GM18861 (cell line): Measurements from ENCODE around the gene ATP6V1A.

Experiments used
- ATAC-seq: cut with Tn5 transposase; IDR thresholded peaks from one replicate; pipeline ENCODE4 v1.9.1; 2021; ENCODE audit not compliant: unreplicated experiment

ATP6V1A gene

DNA sequence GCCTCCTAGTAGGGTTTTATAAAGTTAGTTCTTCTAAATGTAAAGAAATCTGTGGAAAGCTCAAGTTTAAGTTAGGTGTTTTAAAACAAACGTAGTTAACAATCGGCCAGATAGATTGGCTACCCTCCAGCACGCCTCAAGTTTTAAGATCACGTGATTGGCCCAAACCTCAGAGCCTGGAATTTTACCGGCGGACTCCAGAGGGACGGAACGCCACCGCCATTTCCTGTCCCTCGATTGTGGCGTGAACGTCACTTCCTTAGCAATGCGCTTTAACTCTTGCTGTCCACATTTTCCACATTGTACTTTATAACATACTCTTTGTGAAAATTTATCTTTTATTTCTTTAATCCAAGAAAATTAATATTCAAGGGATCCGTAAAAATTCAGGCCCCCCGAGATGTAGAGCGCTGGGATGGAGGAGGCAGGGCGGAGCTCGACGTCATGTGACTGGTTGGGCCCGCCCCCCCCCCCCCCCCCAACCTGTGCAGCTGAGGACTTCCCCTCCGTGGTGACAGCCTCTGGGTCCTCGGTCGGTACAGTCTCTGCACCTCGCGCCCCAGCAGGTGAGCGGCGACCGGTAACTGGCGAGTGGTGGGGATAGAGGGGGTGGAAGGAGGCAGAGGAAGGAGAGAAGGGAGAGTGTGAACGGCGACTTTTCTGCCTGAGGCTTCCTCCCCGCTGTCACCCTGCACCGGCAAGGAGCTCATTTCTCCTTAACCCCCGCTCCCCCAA, at the start of gene ATP6V1A:
ATP6V1A (plus strand) TSS at position 488 of the 735 bp plus-strand sequence. CDS start 31,719 bp downstream, outside the sequence.
- peak; percentile 31 for ATAC-seq

GRCh38 chr3:113697500-113698090, 49.2 kb upstream of the ATP6V1A start:
- ATAC-seq: no peak

DNA sequence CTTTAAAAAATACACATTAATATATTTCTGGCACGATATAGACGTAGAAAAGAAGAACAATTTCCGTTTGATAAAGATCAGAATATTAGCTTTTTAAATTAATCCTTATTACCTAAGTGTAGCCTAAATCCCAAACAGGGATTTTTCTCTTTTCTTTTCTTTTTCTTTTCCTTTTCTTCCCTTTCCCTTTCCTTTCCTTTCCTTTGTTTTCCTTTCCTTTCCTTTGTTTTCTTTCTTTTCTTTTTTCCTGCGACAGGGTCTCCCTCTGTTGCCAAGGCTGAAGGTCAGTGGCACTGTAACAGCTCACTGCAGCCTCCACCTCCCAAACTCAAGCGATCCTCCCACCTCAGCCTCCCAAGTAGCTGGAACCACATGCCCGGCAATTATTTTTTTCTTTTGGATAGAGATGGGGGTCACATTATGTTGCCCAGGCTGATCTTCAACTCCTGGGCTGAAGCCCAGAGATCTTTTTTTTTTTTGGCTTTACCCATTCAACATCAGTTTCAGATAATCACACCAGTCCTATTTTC, 48.6 kb upstream of the ATP6V1A start:
- no peak for ATAC-seq

DNA sequence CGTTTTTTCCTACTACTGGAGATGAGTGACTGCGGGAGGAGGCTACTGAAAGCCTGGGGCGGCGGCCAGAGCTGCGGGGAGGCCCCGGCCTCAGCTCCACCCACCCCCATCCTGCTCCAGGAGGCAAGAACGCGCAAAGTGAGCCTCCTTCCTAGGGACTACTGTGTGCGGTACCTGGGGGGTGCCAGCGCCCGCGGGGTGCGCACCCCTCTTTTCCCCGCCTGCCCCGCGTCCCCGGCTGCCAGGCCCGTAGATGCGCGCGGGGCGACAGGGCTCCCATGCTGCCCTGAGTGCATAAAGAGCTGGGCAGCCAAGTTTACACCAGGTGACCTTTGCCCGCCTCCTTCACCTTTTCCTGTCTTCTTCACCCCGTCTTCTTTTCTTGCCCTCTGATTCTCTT, 47.9 kb upstream of the ATP6V1A start:
- no peak for ATAC-seq

DNA sequence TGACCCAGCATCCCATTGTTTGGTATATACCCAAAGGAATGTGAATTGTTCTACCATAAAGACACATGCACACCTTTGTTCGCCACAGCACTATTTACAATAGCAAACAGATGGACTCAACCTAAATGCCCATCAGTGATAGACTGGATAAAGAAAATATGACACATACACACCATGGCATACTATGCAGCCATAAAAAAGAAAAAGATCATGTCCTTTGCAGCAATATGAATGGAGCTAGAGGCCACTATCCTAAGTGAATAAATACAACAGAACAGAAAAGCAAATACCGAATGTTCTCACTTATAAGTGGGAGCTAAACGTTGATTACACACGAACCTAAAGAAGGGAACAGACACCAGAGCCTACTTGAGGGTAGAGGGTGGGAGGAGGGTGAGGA, 39.0 kb upstream of the ATP6V1A start:
- ATAC-seq: no peak

GRCh38 chr3:113712129-113712528, 34.7 kb upstream of the ATP6V1A start:
- no peak for ATAC-seq

GRCh38 chr3:113714702-113715101, 32.1 kb upstream of the ATP6V1A start:
- no peak for ATAC-seq

DNA sequence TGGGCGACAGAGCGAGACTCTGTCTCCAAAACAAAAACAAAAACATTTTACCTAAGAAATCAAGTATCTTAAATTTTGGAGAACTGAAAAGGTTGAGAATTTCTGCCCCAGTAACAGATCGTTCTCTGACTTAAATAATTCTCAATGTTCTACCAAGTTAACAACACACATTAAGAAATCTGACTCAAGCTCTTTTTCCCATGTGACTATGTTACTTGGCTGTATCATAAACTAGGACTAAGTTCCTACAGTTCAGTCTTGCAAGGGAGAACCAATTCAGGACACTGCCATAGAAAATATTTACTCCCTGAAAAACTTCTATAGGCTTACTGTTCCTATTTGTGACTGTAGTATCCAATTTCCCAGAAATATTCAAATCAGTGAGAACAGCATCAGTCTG, 29.5 kb upstream of the ATP6V1A start:
- no peak for ATAC-seq

- ATAC-seq: no peak
These were observed 29.0 kb upstream of the ATP6V1A start for GRCh38 chr3:113717818-113718217.

DNA sequence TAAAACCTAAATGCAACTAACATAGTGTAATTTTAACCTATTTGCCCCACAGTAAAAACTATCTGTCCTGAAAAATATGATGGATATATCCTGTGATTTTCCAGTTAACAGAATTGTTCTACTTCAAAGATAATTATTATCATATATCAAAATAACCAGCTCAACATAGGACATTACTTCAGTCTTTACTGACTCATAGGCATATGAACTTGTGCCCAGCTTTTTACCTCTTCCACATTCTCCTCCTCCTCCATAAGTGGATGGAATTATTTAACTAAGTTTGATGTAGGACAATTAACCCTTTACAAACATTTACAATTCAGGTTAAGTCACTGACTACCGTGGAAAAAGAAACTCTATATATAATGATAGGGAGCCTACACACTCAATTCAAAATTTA, 27.5 kb upstream of the ATP6V1A start:
- ATAC-seq: no peak

- ATAC-seq: no peak
These were observed 27.1 kb upstream of the ATP6V1A start for GRCh38 chr3:113719758-113720157.

DNA sequence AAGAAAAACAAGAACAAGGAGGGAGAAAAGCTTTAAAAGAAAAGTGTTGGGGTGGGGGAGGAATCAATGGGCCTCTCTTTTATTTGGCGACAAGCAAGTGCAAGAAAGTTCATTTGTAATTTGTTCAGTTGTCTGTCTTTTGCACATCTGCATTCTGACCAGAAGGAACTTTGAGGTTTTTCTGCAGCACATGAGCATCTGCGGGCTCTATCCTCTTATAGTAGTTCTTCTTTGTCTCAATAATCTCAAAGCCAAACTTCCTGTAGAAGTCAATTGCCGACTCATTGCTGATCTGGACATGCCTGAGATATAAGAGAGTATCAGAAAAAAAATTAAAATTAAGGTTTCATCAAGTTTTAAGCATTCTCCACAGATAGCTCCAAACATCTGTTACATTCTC, 25.2 kb upstream of the ATP6V1A start:
- no peak for ATAC-seq

- ATAC-seq: no peak
These were observed 18.2 kb upstream of the ATP6V1A start for GRCh38 chr3:113728661-113729060.

DNA sequence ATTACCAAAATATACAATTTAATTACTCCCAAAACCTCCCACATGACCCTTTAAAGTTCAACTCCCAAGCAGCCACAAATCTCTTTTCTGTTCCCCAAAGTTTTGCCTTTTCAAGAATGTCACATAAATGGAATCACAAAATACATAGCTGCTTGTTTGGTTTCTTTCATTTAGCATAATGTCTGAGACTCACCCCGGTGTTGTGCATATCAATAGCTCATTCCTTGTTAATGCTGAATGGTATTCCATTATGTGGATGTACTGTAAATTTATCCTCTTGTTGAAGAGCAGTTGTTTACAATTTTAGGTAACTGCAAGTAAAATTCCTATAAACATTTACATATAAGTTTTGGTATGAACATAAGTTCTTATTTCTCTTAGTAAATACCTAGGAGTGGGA, 16.3 kb upstream of the ATP6V1A start:
- ATAC-seq: no peak

DNA sequence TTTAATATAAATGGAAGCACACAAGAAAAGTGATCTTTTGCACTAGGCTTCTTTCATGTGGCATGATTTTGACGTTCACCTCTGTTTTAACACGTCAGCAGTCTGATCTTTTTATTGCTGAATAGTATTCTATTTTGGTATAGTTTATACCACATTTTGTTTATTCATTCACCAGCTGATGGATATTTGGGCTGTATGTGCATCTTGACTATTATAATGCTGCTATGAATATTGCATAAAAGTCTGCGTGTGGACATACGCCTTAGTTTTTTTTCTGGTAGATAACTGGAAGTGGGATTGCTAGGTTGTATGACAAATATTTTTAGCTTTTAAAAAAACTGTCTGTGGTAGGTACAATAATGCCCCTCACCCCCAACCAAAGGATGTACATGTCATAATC, 15.1 kb upstream of the ATP6V1A start:
- ATAC-seq: no peak

DNA sequence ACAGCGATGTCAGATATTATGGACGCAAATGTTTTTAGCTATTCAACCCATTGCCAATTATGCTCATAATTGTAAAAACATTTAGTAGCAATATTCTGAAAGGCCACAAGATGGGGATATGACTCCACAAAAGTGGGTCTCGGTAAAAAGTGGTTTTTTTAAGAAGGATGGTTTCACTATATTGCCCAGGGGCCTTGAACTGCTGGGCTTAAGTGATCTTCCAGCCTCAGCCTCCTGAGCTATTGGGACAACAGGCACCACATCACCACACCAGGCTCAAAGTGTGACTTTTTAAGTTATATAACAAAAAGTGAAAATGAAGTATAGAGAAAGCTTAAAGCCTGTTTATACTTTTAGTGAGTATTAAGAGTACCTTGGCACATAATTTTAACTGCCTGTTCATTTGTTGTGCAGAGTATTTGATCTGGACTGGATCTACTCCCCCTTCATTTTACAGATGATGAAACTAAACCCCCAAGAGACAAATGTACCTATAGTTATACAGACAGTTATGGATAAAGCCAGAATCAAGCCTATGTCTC, 10.2 kb upstream of the ATP6V1A start:
- peak; percentile 42 for ATAC-seq

- ATAC-seq: no peak
These were observed 5.7 kb upstream of the ATP6V1A start for GRCh38 chr3:113741086-113741485.

DNA sequence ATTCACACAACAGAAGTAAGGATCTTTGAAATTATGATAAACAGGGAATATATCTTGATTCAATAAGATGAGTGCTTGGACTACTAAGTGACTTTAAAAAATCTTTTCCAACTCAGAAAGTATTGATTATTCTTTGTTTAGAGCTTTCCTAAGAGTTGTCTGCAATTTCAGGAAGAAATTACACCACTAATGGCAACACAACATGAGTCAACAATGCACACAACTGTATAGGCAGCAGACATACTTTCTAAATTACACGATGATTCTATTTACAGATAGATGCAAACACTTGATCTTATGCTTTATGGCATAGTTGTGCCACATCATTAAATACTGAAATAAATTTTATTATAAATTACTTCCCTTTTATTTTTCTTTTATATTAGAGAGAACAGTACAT, 5.2 kb upstream of the ATP6V1A start:
- ATAC-seq: no peak

- ATAC-seq: no peak
These were observed 3.7 kb upstream of the ATP6V1A start for GRCh38 chr3:113743006-113743630.

DNA sequence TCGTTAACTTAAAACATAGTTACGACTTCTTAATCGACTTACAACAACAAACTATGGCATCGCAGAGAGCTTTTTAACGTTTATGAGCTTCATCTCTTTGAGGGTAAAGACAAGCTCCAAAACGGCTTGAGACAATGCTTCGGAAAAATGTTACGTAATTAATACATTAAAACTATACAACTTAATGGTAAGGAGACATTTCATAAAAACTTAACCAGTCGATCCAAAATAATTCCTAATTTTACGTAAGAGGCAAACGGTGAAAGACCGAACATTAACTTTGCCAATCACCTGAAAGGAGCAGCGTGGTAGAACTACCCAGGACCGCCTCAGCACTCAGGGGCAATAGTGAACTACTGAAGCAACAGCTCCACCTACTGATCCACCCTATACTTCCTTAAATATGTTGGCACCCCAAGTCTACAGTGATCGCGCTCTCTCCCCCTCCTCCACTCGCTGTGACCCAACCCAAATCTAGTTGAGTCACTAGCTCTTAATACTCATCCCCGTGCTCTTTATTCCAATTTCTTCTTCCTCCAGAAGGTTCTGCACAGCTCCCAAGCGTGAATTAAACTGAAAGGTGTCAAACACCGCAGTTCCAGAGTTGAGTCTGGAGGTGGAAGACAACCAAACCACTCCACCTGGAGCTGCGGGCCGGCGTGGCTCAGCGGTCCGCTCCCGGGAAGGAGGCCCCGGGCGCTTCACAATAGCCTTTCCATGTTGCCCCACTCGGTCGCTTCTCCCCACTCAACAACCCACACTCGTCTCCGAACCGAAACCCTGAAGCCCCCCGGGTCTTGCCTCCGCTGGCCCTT, 1.7 kb upstream of the ATP6V1A start:
- ATAC-seq: peak; percentile 52
